Fibroblast of lung (primary cell): Measurements from ENCODE around the gene ACTN1.

Experiments used
- CTCF ChIP-seq, 2 donors: IDR thresholded peaks in 1 of 2; conservative IDR thresholded peaks in 1 of 2; 1 replicate in 1 of 2; 2 replicates in 1 of 2; pipeline ENCODE4 v1.5.1; 2011 to 2012; ENCODE audit warnings: low read length in 2 of 2, control low read depth in 1 of 2, inconsistent platforms in 1 of 2, low read depth in 1 of 2, mild to moderate bottlenecking in 1 of 2
- EZH2 ChIP-seq: IDR thresholded peaks from 2 replicates; pipeline ENCODE4 v1.5.1; 2012; ENCODE audit warnings: low read length, control low read depth, mild to moderate bottlenecking; ENCODE audit errors: missing control alignments

DNA sequence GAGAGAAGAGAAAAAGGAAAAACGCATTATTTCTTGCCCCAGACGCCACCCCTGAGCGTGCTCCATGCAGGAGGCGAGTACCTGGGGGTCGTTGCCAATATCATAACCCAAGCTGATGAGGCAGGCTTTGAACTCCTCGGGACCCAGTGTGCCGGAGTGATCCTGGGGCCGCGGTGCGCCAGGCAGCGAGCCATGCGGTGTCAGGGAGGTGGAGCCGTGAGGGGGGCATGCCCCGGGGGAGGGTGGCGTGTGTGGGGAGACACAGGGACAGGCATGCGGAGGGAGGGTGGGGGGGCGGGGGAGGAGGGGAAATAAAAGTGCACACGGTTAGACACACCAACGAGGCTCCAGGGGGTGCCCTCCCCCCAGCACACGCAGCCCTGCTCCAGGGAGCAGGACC lies 100.2 kb downstream of the ACTN1 start:
- TF ChIP-seq CTCF (conservative IDR thresholded peaks at IDR 0.05 in 1 of 2, IDR thresholded peaks at IDR 0.05 in 1 of 2; ENCODE audit: low read depth in 1 of 2, low read length in 2 of 2) (no peak), EZH2 (no peak)
